ENCODE data around the gene CHID1.

Gene CHID1

GRCh38 chr11:819129-819931 is 91.3 kb downstream of the CHID1 start:
- H3K4me3 ChIP-seq (ENCODE audit: low read depth, low read length), result peak overlapping the region; percentile 72
- CTCF ChIA-PET, result interaction anchor here (0.7 to 1.4 kb wide), 5 partner anchors 14 to 79 kb away, joined by 3 to 5 read pairs (median 4); no protein-coding TSS in a partner anchor
- no peak for DNase-seq (ENCODE audit: low read depth, low spot score)
- peak; percentile 25 for TF ChIP-seq CTCF (IDR thresholded peaks at IDR 0.05; ENCODE audit: insufficient read depth, low read length, missing control alignments)
- POLR2A ChIA-PET, result interaction anchor here (0.7 to 4.6 kb wide), 15 partner anchors 8 to 123 kb away, joined by 3 to 96 read pairs (median 6); partner anchors contain the start of genes CD151, PIDD1, RPLP2 and TMEM80

- H3K4me3 ChIP-seq (ENCODE audit: low read depth, low read length), result peak within 1 kb of the TSS; percentile 72
- CTCF ChIA-PET, result interaction anchor here (0.7 to 1.4 kb wide), 5 partner anchors 15 to 80 kb away, joined by 3 to 5 read pairs (median 4); no protein-coding TSS in a partner anchor
- no peak for DNase-seq (ENCODE audit: low read depth, low spot score)
- POLR2A ChIA-PET, result interaction anchor here (0.7 to 4.6 kb wide), 15 partner anchors 7 to 123 kb away, joined by 3 to 96 read pairs (median 6); partner anchors contain the start of genes CD151, PIDD1, RPLP2 and TMEM80
- TF ChIP-seq CTCF (IDR thresholded peaks at IDR 0.05; ENCODE audit: insufficient read depth, low read length, missing control alignments), result no peak
Observed at GRCh38 chr11:818396-819128, 92.0 kb downstream of the CHID1 start, which contains the start of gene PNPLA2. PNPLA2 (plus strand) TSS chr11:818914; CDS start chr11:819719, 805 bp downstream.
